ENCODE measurements around the gene VIPR2. TPM values are rescaled to one million over a fixed set of nuclear protein-coding genes. Genes with fewer than 3 reads are reported as not detected.
A peak's percentile ranks its signal among the peaks of the same experiment; 100 is the strongest.

VIPR2 gene
- total RNA-seq, 1 donor from 2014 or later: 4.6 TPM

- no peak for DNase-seq (ENCODE audit: low spot score)
Observed at GRCh38 chr7:159158125-159158887, 13.6 kb upstream of the VIPR2 start.

GRCh38 chr7:159157714-159158113 lies 13.0 kb upstream of the VIPR2 start:
- DNase-seq (ENCODE audit: low spot score): no peak

- no peak for DNase-seq (ENCODE audit: low spot score)
Observed at GRCh38 chr7:159156436-159157245, 12.0 kb upstream of the VIPR2 start.

GRCh38 chr7:159155410-159155809 lies 10.7 kb upstream of the VIPR2 start:
- DNase-seq (ENCODE audit: low spot score): no peak

- no peak for DNase-seq (ENCODE audit: low spot score)
Observed at GRCh38 chr7:159154243-159154642, 9.6 kb upstream of the VIPR2 start.

GRCh38 chr7:159153511-159153910 lies 8.8 kb upstream of the VIPR2 start:
- no peak for DNase-seq (ENCODE audit: low spot score)

- DNase-seq (ENCODE audit: low spot score): no peak
Observed at GRCh38 chr7:159152816-159153215, 8.1 kb upstream of the VIPR2 start.

- peak; percentile 51 for DNase-seq (ENCODE audit: low spot score)
Observed at GRCh38 chr7:159151231-159151630, 6.6 kb upstream of the VIPR2 start.

GRCh38 chr7:159149488-159149887 lies 4.8 kb upstream of the VIPR2 start:
- DNase-seq (ENCODE audit: low spot score): peak; percentile 39

- DNase-seq (ENCODE audit: low spot score): peak; percentile 80
Observed at GRCh38 chr7:159148430-159149395, 4.0 kb upstream of the VIPR2 start.

GRCh38 chr7:159147687-159148086 lies 3.0 kb upstream of the VIPR2 start:
- peak; percentile 28 for DNase-seq (ENCODE audit: low spot score)

GRCh38 chr7:159147246-159147645 lies 2.6 kb upstream of the VIPR2 start:
- peak; percentile 41 for DNase-seq (ENCODE audit: low spot score)

- no peak for DNase-seq (ENCODE audit: low spot score)
Observed at GRCh38 chr7:159146084-159146858, 1.6 kb upstream of the VIPR2 start.

- DNase-seq (ENCODE audit: low spot score): peak; percentile 62
Observed at GRCh38 chr7:159145490-159145855, 806 bp upstream of the VIPR2 start.

GRCh38 chr7:159143780-159144757 lies 598 bp downstream of the VIPR2 start:
- peak; percentile 85 for DNase-seq (ENCODE audit: low spot score)

- DNase-seq (ENCODE audit: low spot score): no peak
Observed at GRCh38 chr7:159142730-159143129, 1.9 kb downstream of the VIPR2 start.

- no peak for DNase-seq (ENCODE audit: low spot score)
Observed at GRCh38 chr7:159142199-159142598, 2.5 kb downstream of the VIPR2 start.

- no peak for DNase-seq (ENCODE audit: low spot score)
Observed at GRCh38 chr7:159141660-159142059, 3.0 kb downstream of the VIPR2 start.

GRCh38 chr7:159141167-159141566 lies 3.5 kb downstream of the VIPR2 start:
- peak; percentile 71 for DNase-seq (ENCODE audit: low spot score)

Measured in mesenteric fat pad (tissue), 1 donor.